ENCODE measurements around the gene NDUFA8.

DNA sequence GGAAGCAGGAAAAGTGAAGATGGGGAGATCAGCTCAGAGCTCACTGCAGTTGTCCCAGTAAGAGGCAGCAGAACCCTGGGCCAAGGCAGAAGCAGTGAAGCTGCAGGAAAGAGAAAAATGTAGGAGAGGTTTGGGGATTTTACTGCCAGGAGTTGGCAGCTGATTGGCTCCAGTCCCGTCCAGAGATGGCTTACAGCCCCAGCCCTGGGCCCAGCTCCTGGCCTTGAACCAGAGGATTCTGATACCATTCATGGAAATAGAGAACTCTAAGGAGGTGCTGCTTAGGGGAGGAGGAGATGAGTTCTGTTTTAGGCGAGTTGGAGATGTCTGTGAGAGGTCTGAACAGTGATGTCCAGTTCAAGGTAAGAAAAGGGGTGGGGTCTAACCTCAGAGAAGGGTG, 4.7 kb upstream of the NDUFA8 start:
- no peak for TF ChIP-seq ZNF121 (CRISPR knock-in tag; conservative IDR thresholded peaks at IDR 0.05)
- TF ChIP-seq SMARCA4 (IDR thresholded peaks at IDR 0.05) = no peak
- TF ChIP-seq FOS (IDR thresholded peaks at IDR 0.05; ENCODE audit: extremely low read depth, insufficient read length) = no peak
- TF ChIP-seq BRF1 (IDR thresholded peaks at IDR 0.05; ENCODE audit: borderline replicate concordance, extremely low read depth, insufficient read length) = no peak
- no peak for TF ChIP-seq HCFC1 (IDR thresholded peaks at IDR 0.05; ENCODE audit: low read depth, low read length)
- TF ChIP-seq, protein P1, sequence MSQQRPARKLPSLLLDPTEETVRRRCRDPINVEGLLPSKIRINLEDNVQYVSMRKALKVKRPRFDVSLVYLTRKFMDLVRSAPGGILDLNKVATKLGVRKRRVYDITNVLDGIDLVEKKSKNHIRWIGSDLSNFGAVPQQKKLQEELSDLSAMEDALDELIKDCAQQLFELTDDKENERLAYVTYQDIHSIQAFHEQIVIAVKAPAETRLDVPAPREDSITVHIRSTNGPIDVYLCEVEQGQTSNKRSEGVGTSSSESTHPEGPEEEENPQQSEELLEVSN (IDR thresholded peaks at IDR 0.05; ENCODE audit: borderline replicate concordance in 1 of 2, extremely low read depth in 1 of 2, insufficient read depth in 1 of 2, insufficient read length in 1 of 2, low read depth in 1 of 2, low read length in 1 of 2, poor library complexity in 1 of 2, severe bottlenecking in 1 of 2) = no peak
- TF ChIP-seq SREBF2 (CRISPR knock-in tag; IDR thresholded peaks at IDR 0.05) = no peak
- TF ChIP-seq, protein P2, sequence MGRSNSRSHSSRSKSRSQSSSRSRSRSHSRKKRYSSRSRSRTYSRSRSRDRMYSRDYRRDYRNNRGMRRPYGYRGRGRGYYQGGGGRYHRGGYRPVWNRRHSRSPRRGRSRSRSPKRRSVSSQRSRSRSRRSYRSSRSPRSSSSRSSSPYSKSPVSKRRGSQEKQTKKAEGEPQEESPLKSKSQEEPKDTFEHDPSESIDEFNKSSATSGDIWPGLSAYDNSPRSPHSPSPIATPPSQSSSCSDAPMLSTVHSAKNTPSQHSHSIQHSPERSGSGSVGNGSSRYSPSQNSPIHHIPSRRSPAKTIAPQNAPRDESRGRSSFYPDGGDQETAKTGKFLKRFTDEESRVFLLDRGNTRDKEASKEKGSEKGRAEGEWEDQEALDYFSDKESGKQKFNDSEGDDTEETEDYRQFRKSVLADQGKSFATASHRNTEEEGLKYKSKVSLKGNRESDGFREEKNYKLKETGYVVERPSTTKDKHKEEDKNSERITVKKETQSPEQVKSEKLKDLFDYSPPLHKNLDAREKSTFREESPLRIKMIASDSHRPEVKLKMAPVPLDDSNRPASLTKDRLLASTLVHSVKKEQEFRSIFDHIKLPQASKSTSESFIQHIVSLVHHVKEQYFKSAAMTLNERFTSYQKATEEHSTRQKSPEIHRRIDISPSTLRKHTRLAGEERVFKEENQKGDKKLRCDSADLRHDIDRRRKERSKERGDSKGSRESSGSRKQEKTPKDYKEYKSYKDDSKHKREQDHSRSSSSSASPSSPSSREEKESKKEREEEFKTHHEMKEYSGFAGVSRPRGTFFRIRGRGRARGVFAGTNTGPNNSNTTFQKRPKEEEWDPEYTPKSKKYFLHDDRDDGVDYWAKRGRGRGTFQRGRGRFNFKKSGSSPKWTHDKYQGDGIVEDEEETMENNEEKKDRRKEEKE (IDR thresholded peaks at IDR 0.05; ENCODE audit: borderline replicate concordance in 1 of 2, control insufficient read depth in 1 of 2, low read depth in 2 of 2, low read length in 1 of 2) = no peak
- TF ChIP-seq CHD4 (IDR thresholded peaks at IDR 0.05; ENCODE audit: insufficient read depth, insufficient replicate concordance, low read depth, low read length, poor library complexity, severe bottlenecking) = no peak
- TF ChIP-seq, protein P3, sequence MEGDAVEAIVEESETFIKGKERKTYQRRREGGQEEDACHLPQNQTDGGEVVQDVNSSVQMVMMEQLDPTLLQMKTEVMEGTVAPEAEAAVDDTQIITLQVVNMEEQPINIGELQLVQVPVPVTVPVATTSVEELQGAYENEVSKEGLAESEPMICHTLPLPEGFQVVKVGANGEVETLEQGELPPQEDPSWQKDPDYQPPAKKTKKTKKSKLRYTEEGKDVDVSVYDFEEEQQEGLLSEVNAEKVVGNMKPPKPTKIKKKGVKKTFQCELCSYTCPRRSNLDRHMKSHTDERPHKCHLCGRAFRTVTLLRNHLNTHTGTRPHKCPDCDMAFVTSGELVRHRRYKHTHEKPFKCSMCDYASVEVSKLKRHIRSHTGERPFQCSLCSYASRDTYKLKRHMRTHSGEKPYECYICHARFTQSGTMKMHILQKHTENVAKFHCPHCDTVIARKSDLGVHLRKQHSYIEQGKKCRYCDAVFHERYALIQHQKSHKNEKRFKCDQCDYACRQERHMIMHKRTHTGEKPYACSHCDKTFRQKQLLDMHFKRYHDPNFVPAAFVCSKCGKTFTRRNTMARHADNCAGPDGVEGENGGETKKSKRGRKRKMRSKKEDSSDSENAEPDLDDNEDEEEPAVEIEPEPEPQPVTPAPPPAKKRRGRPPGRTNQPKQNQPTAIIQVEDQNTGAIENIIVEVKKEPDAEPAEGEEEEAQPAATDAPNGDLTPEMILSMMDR (IDR thresholded peaks at IDR 0.05 in 2 of 3, conservative IDR thresholded peaks at IDR 0.05 in 1 of 3; ENCODE audit: insufficient read depth in 2 of 3, low read depth in 1 of 3, low read length in 3 of 3) = no peak
- TF ChIP-seq, protein P4, sequence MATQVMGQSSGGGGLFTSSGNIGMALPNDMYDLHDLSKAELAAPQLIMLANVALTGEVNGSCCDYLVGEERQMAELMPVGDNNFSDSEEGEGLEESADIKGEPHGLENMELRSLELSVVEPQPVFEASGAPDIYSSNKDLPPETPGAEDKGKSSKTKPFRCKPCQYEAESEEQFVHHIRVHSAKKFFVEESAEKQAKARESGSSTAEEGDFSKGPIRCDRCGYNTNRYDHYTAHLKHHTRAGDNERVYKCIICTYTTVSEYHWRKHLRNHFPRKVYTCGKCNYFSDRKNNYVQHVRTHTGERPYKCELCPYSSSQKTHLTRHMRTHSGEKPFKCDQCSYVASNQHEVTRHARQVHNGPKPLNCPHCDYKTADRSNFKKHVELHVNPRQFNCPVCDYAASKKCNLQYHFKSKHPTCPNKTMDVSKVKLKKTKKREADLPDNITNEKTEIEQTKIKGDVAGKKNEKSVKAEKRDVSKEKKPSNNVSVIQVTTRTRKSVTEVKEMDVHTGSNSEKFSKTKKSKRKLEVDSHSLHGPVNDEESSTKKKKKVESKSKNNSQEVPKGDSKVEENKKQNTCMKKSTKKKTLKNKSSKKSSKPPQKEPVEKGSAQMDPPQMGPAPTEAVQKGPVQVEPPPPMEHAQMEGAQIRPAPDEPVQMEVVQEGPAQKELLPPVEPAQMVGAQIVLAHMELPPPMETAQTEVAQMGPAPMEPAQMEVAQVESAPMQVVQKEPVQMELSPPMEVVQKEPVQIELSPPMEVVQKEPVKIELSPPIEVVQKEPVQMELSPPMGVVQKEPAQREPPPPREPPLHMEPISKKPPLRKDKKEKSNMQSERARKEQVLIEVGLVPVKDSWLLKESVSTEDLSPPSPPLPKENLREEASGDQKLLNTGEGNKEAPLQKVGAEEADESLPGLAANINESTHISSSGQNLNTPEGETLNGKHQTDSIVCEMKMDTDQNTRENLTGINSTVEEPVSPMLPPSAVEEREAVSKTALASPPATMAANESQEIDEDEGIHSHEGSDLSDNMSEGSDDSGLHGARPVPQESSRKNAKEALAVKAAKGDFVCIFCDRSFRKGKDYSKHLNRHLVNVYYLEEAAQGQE (IDR thresholded peaks at IDR 0.05; ENCODE audit: borderline replicate concordance) = no peak
- TF ChIP-seq, protein P4 (CRISPR knock-in tag; IDR thresholded peaks at IDR 0.05; ENCODE audit: low read depth) = no peak
- no peak for TF ChIP-seq POLR2AphosphoS2 (IDR thresholded peaks at IDR 0.05; ENCODE audit: low read length)

Measured in K562 (cell line).